ENCODE data around the gene IQCN. TPM values are rescaled to one million over a fixed set of nuclear protein-coding genes. Genes with fewer than 3 reads are reported as not detected.

Gene IQCN
- total RNA-seq, 2 experiments from 2014 or later: 0.59 to 0.69 TPM

DNA sequence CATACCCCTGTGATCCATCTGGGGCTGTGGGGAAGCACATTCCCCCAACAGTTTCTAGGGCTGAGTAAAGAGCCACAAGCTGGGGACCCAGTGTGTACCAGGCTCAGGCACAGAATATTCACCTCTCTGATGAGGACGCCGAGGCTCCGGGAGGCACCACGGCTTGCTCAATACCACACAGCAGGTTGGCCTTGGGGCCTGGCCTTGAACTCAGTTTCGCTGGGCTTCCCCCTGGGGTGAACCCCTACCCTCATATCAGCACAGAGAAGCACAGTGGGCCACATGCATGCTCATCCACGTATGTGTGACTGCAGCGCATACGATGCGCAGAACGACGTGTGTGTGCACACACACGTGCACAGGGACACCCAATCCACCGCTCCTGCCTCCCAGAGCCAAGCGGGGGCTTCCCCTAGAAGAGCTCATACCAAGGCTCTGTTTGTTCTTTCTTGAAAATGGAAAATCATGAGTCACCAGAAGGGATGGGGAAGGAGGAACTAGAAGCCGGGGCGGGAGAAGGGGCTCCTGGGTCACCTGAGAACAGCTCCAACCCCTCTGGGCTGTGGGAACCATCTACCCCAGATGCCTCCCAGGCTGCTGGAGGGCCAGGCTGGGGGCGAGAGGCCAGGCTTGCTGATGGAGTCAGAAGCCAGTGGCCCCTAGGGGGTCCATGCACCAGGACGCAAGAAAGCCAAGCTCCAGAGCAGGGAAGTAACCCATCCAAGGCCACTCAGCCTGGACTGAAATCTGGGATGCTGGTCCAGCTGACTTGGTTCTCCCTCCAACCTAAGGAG is 43.1 kb downstream of the IQCN start:
- ChIA-PET POLR2A (interaction anchor here (1.2 kb wide), 1 partner anchor 18 kb away, joined by 4 read pairs; no protein-coding TSS in a partner anchor), CTCF (interaction anchor here (1.2 to 2.0 kb wide), 5 partner anchors 21 to 97 kb away, joined by 3 to 14 read pairs (median 5); partner anchors contain the start of gene RAB3A)
- Mint-ChIP-seq H3K27ac (no peak overlapping the region), H3K36me3 (ENCODE audit: low read depth) (no peaks in the 10 kb centered on the region), H3K9me3 (peaks cover 8% of the 10 kb centered on the region), H3K4me1 (ENCODE audit: low read depth) (peaks cover 12% of the 10 kb centered on the region), H3K27me3 (peaks cover 66% of the 10 kb centered on the region), H3K4me3 (no peak overlapping the region)
- DNase-seq: no peak
- TF ChIP-seq CTCF (IDR thresholded peaks at IDR 0.05): no peak
- intact Hi-C loops (cut with micrococcal nuclease): no loop called here
- peak; percentile 45 for ATAC-seq

- CTCF ChIA-PET: interaction anchor here (0.7 to 2.0 kb wide), 5 partner anchors 9 to 99 kb away, joined by 3 to 14 read pairs (median 3); partner anchors contain the start of gene RAB3A
- H3K4me1 Mint-ChIP-seq (ENCODE audit: low read depth): peaks cover 24% of the 10 kb centered on the region
Measured at GRCh38 chr19:18229915-18230314, 44.3 kb downstream of the IQCN start.

GRCh38 chr19:18229474-18229873 is 44.8 kb downstream of the IQCN start:
- peak; percentile 79 for TF ChIP-seq CTCF (IDR thresholded peaks at IDR 0.05)
- intact Hi-C loops (cut with micrococcal nuclease): no loop called here
- ATAC-seq (no peak), DNase-seq (no peak)
- Mint-ChIP-seq H3K36me3 (ENCODE audit: low read depth) (no peaks in the 10 kb centered on the region), H3K27ac (no peak overlapping the region), H3K9me3 (peaks cover 8% of the 10 kb centered on the region), H3K4me1 (ENCODE audit: low read depth) (peaks cover 28% of the 10 kb centered on the region), H3K27me3 (peaks cover 68% of the 10 kb centered on the region), H3K4me3 (no peak overlapping the region)
- ChIA-PET POLR2A (no interaction called here), CTCF (interaction anchor here (1.1 to 1.3 kb wide), 3 partner anchors 8 to 24 kb away, joined by 3 to 4 read pairs (median 3); no protein-coding TSS in a partner anchor)

More at GRCh38 chr19:18229915-18230314, 44.3 kb downstream of the IQCN start:
- no peak for ATAC-seq
- intact Hi-C loops (cut with micrococcal nuclease): no loop called here
- POLR2A ChIA-PET: no interaction called here
- no peak for TF ChIP-seq CTCF (IDR thresholded peaks at IDR 0.05)
- no peak overlapping the region for H3K4me3 Mint-ChIP-seq
- no peak for DNase-seq
- H3K36me3 Mint-ChIP-seq (ENCODE audit: low read depth): no peaks in the 10 kb centered on the region
- H3K27me3 Mint-ChIP-seq: peaks cover 68% of the 10 kb centered on the region
- no peak overlapping the region for H3K27ac Mint-ChIP-seq
- H3K9me3 Mint-ChIP-seq: peaks cover 8% of the 10 kb centered on the region

DNA sequence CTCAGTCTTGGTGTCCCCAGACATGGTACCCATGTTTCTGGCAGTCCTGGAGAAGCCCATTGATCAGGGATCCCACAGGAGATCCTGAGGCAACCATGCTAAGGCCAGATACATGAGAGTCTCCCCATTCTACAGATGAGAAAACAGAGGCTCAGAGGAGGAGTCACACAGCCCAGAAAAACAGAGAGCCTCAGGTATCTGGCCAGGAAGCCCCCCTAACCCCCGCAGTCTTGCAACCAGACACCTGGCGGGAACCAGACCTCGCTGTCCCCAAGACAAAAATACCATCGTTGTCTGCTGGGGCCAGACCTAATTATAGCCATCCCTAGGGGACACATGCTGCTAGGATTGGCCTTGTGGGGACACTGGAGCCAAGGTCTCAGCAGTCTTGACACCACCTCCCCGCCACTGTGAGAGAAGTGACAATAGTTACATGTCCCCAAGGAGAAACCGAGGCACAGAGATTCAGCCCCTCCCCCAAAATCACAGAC is 46.4 kb downstream of the IQCN start:
- peaks cover 33% of the 10 kb centered on the region for H3K4me1 Mint-ChIP-seq (ENCODE audit: low read depth)
- TF ChIP-seq CTCF (IDR thresholded peaks at IDR 0.05): no peak
- no peak overlapping the region for H3K4me3 Mint-ChIP-seq
- no peak for DNase-seq
- ATAC-seq: no peak
- H3K27ac Mint-ChIP-seq: no peak overlapping the region
- peaks cover 68% of the 10 kb centered on the region for H3K27me3 Mint-ChIP-seq
- ChIA-PET POLR2A (no interaction called here), CTCF (interaction anchor here (1.3 kb wide), 1 partner anchor 22 kb away, joined by 4 read pairs; no protein-coding TSS in a partner anchor)
- intact Hi-C loops (cut with micrococcal nuclease): no loop called here
- no peaks in the 10 kb centered on the region for H3K36me3 Mint-ChIP-seq (ENCODE audit: low read depth)
- peaks cover 2% of the 10 kb centered on the region for H3K9me3 Mint-ChIP-seq

Measured in activated CD8-positive, alpha-beta T cell treated with anti-CD3 and anti-CD28 coated beads for 36 hours (primary cell).